OCI-LY1 (cell line): ENCODE results near the gene HAS3.

Experiments
- EZH2 ChIP-seq: fragments of 200-600 bp; sonication (generic), shearing (Covaris generic); IDR thresholded peaks from 2 replicates; pipeline ENCODE4 v1.8.0; 2017; ENCODE audit warnings: borderline replicate concordance, mixed run types, mild to moderate bottlenecking, antibody characterized with exemption, low read length, moderate library complexity, mixed read lengths
- TF ChIP-seq, protein P1 (sequence below): fragments of 200-600 bp; sonication (generic), shearing (Covaris generic); IDR thresholded peaks from 2 replicates; pipeline ENCODE4 v1.5.1; 2017; ENCODE audit warnings: mild to moderate bottlenecking, antibody characterized with exemption, low read length, moderate library complexity, mixed read lengths

DNA sequence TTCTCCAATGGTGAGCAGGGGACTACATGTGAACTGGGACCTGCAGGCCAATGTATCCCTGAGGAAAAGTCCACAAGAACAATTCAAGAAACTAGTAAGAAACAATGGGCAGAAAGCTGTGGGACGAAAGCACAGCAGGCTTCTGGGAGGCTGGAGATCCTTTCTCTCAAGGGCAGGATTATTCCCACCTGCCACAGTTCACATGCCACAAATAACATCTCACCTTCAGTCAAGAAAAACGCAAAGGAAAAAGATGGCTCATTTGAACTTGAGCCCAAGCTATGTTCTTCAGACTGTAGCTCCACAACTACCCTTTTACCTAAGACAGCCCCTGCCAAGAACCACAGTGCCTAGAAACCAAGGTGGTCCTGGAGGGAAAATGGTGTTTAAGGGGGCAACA is 13.0 kb downstream of the HAS3 start:
- TF ChIP-seq, protein P1, sequence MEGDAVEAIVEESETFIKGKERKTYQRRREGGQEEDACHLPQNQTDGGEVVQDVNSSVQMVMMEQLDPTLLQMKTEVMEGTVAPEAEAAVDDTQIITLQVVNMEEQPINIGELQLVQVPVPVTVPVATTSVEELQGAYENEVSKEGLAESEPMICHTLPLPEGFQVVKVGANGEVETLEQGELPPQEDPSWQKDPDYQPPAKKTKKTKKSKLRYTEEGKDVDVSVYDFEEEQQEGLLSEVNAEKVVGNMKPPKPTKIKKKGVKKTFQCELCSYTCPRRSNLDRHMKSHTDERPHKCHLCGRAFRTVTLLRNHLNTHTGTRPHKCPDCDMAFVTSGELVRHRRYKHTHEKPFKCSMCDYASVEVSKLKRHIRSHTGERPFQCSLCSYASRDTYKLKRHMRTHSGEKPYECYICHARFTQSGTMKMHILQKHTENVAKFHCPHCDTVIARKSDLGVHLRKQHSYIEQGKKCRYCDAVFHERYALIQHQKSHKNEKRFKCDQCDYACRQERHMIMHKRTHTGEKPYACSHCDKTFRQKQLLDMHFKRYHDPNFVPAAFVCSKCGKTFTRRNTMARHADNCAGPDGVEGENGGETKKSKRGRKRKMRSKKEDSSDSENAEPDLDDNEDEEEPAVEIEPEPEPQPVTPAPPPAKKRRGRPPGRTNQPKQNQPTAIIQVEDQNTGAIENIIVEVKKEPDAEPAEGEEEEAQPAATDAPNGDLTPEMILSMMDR, result no peak
- TF ChIP-seq EZH2, result no peak
